Fibroblast of the aortic adventitia (primary cell): Measurements from ENCODE around the gene EVI5. TPM values are rescaled to one million over a fixed set of nuclear protein-coding genes. Genes with fewer than 3 reads are reported as not detected.

Experiments
- DNase-seq: peaks from one replicate; pipeline ENCODE4 v3.0.0-alpha.2; 2010; ENCODE audit warnings: low read depth
- H3K4me3 ChIP-seq: 2 replicates; pipeline ENCODE4 v1.5.1; 2011; ENCODE audit warnings: low read depth, mild to moderate bottlenecking, control low read depth, low read length, moderate library complexity
- CTCF ChIP-seq: IDR thresholded peaks from 2 replicates; pipeline ENCODE4 v1.5.1; 2011; ENCODE audit warnings: mild to moderate bottlenecking, low read length, control low read depth, inconsistent platforms; ENCODE audit not compliant: insufficient read depth
- total RNA-seq: library from RNA; depleted of rRNA; stranded (reverse); fragments of >200 nt; gene quantifications from 2 replicates; pipeline ENCODE4 v1.2.3, GENCODE V29; 2012; ENCODE audit warnings: low replicate concordance

The EVI5 gene
- total RNA-seq, 1 donor: 55.3 TPM

- DNase-seq: peak; percentile 70
- peak; percentile 28 for TF ChIP-seq CTCF
- H3K4me3 ChIP-seq: no peak overlapping the region
Measured at GRCh38 chr1:92583821-92584760, 200.8 kb downstream of the EVI5 start.

GRCh38 chr1:92577261-92577895 lies 207.5 kb downstream of the EVI5 start:
- TF ChIP-seq CTCF: no peak
- H3K4me3 ChIP-seq: no peak overlapping the region
- peak; percentile 52 for DNase-seq

- no peak for DNase-seq
- no peak overlapping the region for H3K4me3 ChIP-seq
- TF ChIP-seq CTCF: no peak
Measured at GRCh38 chr1:92575123-92575522, 209.8 kb downstream of the EVI5 start.

- TF ChIP-seq CTCF: no peak
- DNase-seq: no peak
Measured at GRCh38 chr1:92572520-92572919, 212.4 kb downstream of the EVI5 start.

GRCh38 chr1:92571578-92571977 lies 213.3 kb downstream of the EVI5 start:
- no peak for DNase-seq
- no peak overlapping the region for H3K4me3 ChIP-seq
- no peak for TF ChIP-seq CTCF

More at GRCh38 chr1:92572520-92572919, 212.4 kb downstream of the EVI5 start:
- H3K4me3 ChIP-seq: no peak overlapping the region

- peak; percentile 35 for DNase-seq
- no peak for TF ChIP-seq CTCF
- H3K4me3 ChIP-seq: no peak overlapping the region
Measured at GRCh38 chr1:92567211-92567868, 217.6 kb downstream of the EVI5 start.
